Ovary (tissue), 9 donors: Measurements from ENCODE around the gene DDR2. TPM values are rescaled to one million over a fixed set of nuclear protein-coding genes. Genes with fewer than 3 reads are reported as not detected.

Source experiments
- DNase-seq, 5 donors: peaks; one replicate each; pipeline ENCODE4 v3.0.0-alpha.2; 2019 to 2020
- H3K27ac ChIP-seq, 2 donors: fragments of 200-600 bp; one replicate each; pipeline versions ENCODE4 v1.5.1 to v1.8.0; 2019 to 2022
- H3K27me3 ChIP-seq: fragments of 200-600 bp; one replicate; pipeline ENCODE4 v1.8.0; 2022
- H3K36me3 ChIP-seq: fragments of 200-600 bp; sonication (generic); one replicate; pipeline ENCODE4 v1.5.1; 2019
- H3K4me1 ChIP-seq: one replicate; pipeline ENCODE4 v1.8.1; 2013; ENCODE audit warnings: mild to moderate bottlenecking, moderate library complexity; ENCODE audit not compliant: insufficient read depth
- H3K4me3 ChIP-seq: fragments of 200-600 bp; sonication (generic); one replicate; pipeline ENCODE4 v1.5.1; 2017
- H3K9me3 ChIP-seq, 2 donors: fragments of 200-600 bp in 1 of 2; sonication (generic) in 1 of 2; one replicate each; pipeline versions ENCODE4 v1.5.1 to v1.8.1; 2013 to 2019; ENCODE audit warnings: mild to moderate bottlenecking in 1 of 2, moderate library complexity in 1 of 2
- EP300 ChIP-seq: sonication (generic); formaldehyde crosslinking; IDR thresholded peaks from one replicate; pipeline ENCODE4 v1.6.1; 2017; ENCODE audit warnings: antibody characterized with exemption
- POLR2A ChIP-seq: fragments of 450-650 bp; IDR thresholded peaks from one replicate; pipeline ENCODE4 v1.6.1; 2017; ENCODE audit warnings: antibody characterized with exemption, mild to moderate bottlenecking, moderate library complexity
- WGBS, 3 donors: extraction: QIAGEN DNeasy Blood & Tissue Kit in 1 of 3; methylation state at CpG; one replicate each; pipeline versions ENCODE4 v1.1.5 to v1.1.7; 2013 to 2017; 5-methylcytosine and 5-hydroxymethylcytosine counted together
- intact Hi-C, 4 donors: fragments of 100-400 bp; cut with DNase I; formaldehyde crosslinking; loops; one replicate each; pipeline versions ENCODE4 v1.11.0 to v1.15.1; 2022 to 2023
- polyA plus RNA-seq, 2 donors: library from polyadenylated mRNA; stranded (reverse); fragments of 200-250 nt in 1 of 2; fragments of 350-450 nt in 1 of 2; fragmentation: Illumina TruSeq in 1 of 2; extraction: RNeasy Lipid Tissue Mini Kit (QIAGEN cat#74804) in 1 of 2; gene quantifications; one replicate each; pipeline ENCODE4 v1.2.3, GENCODE V29; 2013 to 2014
- total RNA-seq, 7 donors: library from RNA; depleted of rRNA in 2 of 7; stranded (reverse); fragments of >200 nt in 2 of 7; fragmentation: NEBNext Ultra II Directional in 3 of 7; extraction: Animal tissue kit (Norgen Biotek cat#: 25700) in 3 of 7; gene quantifications; one replicate each; pipeline versions ENCODE4 v1.1.0 to v1.2.4, GENCODE V29; 2016 to 2023
- TF ChIP-seq, protein P1 (sequence below), 3 donors: fragments of 450-650 bp in 2 of 3; fragments of 200-600 bp in 1 of 3; IDR thresholded peaks; one replicate each; pipeline versions ENCODE4 v1.5.1 to v1.8.0; 2016 to 2022; ENCODE audit warnings: antibody characterized with exemption in 3 of 3, mild to moderate bottlenecking in 1 of 3
- donor health status: DM: no; HTN: no; CAD: no; lungs with moderate emphysema.
- donor health status: DM: no; HTN: no; CAD: no.
- donor health status: Bipolar disorder and iron deficiency.
- donor health status: DM: yes; HTN: yes; CAD: no.
- donor health status: DM: no; HTN: no; CAD: no.
- donor health status: DM: yes; HTN: yes; CAD: no.

Gene DDR2
- total and polyA plus RNA-seq, 9 donors = 25.6 to 143 (median 79.0) TPM

DNA sequence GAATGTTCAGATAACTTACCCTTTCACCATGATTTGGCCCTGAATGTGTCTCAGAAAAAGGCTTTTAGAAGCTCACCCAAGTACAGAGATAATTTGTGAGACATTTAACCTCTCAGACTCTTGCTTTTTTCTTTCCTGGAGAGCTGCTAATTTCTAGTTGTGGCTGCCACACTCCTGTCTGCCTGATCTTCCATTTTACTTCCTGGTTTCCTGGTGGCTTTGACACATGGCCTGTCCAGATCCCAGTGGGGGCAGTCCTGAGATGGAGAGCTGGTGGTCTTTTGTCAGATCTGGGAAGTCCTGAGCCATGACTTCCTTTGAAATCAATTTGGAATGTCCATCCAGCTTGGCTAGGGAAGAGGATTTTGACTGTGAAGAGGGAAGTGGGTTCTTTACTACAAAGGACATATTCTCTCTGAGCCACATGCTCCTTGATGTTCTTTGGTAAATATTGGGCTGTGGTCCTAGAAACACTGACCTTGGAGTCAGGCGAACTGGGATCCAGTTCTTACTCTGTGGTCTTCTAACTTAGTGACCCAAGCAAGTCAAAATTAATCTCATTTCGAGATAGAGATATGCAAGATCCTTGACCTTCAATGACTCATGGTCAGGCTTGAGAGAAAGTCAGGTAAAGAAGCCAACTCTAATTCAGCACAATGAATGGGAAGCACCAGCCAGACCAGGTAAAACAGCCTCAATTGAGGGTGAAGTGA, 80.2 kb downstream of the DDR2 start:
- peak in 1 of 5 donors; percentile 38 for DNase-seq
- Histone ChIP-seq H3K27ac (peak overlapping the region; percentile 46 to 80), H3K27me3 (no peaks in the 10 kb centered on the region), H3K4me3 (no peak overlapping the region), H3K4me1 (peaks cover 30% of the 10 kb centered on the region), H3K36me3 (no peaks in the 10 kb centered on the region), H3K9me3 (no peaks in the 10 kb centered on the region)
- intact Hi-C loops = no loop called here
- TF ChIP-seq POLR2A (no peak), EP300 (no peak)
- TF ChIP-seq, protein P1, sequence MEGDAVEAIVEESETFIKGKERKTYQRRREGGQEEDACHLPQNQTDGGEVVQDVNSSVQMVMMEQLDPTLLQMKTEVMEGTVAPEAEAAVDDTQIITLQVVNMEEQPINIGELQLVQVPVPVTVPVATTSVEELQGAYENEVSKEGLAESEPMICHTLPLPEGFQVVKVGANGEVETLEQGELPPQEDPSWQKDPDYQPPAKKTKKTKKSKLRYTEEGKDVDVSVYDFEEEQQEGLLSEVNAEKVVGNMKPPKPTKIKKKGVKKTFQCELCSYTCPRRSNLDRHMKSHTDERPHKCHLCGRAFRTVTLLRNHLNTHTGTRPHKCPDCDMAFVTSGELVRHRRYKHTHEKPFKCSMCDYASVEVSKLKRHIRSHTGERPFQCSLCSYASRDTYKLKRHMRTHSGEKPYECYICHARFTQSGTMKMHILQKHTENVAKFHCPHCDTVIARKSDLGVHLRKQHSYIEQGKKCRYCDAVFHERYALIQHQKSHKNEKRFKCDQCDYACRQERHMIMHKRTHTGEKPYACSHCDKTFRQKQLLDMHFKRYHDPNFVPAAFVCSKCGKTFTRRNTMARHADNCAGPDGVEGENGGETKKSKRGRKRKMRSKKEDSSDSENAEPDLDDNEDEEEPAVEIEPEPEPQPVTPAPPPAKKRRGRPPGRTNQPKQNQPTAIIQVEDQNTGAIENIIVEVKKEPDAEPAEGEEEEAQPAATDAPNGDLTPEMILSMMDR (IDR thresholded peaks at IDR 0.05) = no peak
- 2 to 12% (median 3%) methylated on average over 2 of the region's 2 CpGs for WGBS, 3 donors

DNA sequence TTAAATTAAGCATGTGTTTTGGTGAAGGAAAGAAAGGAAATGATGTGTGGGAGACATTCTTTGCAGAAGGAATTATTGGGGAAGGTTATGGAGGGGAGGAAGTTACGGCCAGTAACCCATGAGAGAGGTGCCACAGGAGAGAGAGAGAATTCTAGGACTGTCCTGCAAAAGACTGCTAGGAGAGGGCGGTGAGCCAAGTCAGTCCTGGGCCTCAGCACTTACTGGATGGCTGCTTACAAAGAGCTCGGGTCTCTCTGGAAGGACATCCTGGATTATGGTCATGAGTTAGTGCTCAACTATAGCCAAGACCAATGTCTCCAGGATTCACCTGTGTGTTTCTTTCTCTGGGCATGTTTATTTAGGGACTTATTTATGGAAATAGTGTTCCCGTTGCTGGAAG, 83.9 kb downstream of the DDR2 start:
- Histone ChIP-seq H3K27ac (no peak overlapping the region), H3K36me3 (no peaks in the 10 kb centered on the region), H3K9me3 (no peaks in the 10 kb centered on the region), H3K27me3 (no peaks in the 10 kb centered on the region), H3K4me3 (no peak overlapping the region), H3K4me1 (peaks cover 15% of the 10 kb centered on the region)
- WGBS, 3 donors = 62 to 72% (median 72%) methylated on average over 4 of the region's 4 CpGs
- peak in 4 of 5 donors; percentile 44 to 61 (median 54) for DNase-seq
- TF ChIP-seq, protein P1 (IDR thresholded peaks at IDR 0.05) = no peak
- TF ChIP-seq EP300 (no peak), POLR2A (no peak)
- intact Hi-C loops = no loop called here

DNA sequence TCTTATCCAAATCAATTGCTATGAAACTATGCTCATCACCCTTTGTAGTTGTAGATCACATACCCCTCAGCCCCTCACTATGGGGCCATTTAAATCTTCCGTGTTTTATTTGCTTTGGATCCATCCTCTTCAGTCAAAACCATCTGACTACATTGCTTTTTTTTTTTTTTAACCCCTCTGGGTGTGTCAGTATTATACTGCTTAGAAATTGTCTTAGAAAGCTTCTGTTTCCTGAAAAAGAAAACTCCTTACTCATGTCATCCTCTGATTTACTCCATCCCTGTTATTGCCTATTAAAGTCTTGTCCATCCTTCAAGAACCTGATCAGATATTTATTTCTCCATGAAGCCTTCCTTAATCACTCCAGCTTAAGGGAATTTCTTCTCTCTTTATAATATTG, 84.3 kb downstream of the DDR2 start:
- Histone ChIP-seq H3K27me3 (no peaks in the 10 kb centered on the region), H3K4me1 (peaks cover 15% of the 10 kb centered on the region), H3K27ac (no peak overlapping the region), H3K4me3 (no peak overlapping the region), H3K9me3 (no peaks in the 10 kb centered on the region), H3K36me3 (no peaks in the 10 kb centered on the region)
- no peak for TF ChIP-seq POLR2A
- DNase-seq = no peak
- intact Hi-C loops = no loop called here
- 51 to 59% (median 57%) methylated on average over 1 of the region's 1 CpG for WGBS, 3 donors

DNA sequence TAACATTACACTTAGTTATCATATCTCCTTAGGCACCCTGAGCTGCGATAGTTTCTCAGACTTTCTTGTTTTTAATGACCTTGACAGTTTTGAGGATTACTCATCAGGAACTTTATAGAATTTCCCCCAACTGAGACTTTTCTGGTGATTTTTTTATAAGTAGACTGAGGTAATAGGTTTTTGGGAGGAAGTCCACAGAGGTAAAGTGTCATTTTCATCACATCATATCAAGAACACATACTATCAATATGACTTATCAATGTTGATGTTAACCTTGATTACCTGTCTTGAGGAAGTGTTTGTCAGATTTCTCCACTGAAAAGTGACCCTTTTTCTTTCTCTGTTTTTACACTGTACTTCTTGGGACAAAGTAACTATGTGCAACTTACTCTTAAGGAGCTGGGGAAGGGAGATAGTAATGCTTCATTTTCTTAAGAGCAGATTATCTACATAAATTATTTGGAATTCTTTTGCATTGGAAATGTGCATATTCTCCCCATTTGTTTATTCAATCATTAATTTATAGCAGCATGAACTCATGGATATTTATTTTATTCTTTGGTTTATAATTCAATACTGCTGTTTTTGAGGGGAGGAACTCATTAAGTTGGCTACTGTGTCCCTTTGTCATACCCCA, 85.4 kb downstream of the DDR2 start:
- H3K9me3 ChIP-seq = no peaks in the 10 kb centered on the region
- H3K27ac ChIP-seq = no peak overlapping the region
- DNase-seq = no peak
- intact Hi-C loops = no loop called here
- no peaks in the 10 kb centered on the region for H3K27me3 ChIP-seq
- TF ChIP-seq, protein P1 (IDR thresholded peaks at IDR 0.05) = no peak
- TF ChIP-seq POLR2A = no peak
- no peak for TF ChIP-seq EP300
- H3K4me3 ChIP-seq = no peak overlapping the region
- H3K4me1 ChIP-seq = peaks cover 7% of the 10 kb centered on the region
- WGBS, 3 donors = 12 to 26% (median 14%) methylated on average over 1 of the region's 1 CpG
- H3K36me3 ChIP-seq = no peaks in the 10 kb centered on the region

DNA sequence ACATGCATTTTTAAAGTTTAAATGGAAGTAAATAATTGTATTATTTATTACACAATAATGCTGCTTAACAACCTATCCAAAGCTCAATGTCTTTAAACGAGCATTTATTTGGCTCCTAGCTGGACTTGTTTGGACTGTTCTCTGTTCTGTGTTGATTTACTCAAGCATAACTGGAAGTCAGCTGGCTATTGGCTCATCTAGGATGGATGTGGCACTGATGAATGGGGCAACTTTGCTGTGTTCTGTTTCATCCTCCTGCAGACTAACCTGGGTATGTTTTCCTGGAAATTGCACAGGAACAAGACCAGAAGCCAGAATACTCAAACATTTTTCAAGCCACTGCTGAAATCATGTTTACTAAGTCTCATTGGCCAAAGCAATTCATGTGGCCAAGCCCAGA, 87.4 kb downstream of the DDR2 start:
- Histone ChIP-seq H3K27me3 (no peaks in the 10 kb centered on the region), H3K4me3 (no peak overlapping the region), H3K4me1 (peaks cover 9% of the 10 kb centered on the region), H3K9me3 (no peaks in the 10 kb centered on the region), H3K27ac (no peak overlapping the region), H3K36me3 (no peaks in the 10 kb centered on the region)
- intact Hi-C loops = no loop called here
- WGBS, 3 donors = 79 to 90% (median 88%) methylated on average over 1 of the region's 1 CpG
- TF ChIP-seq POLR2A (no peak), EP300 (no peak)
- TF ChIP-seq, protein P1 (IDR thresholded peaks at IDR 0.05) = no peak
- DNase-seq = no peak
